SK-N-MC (cell line): Measurements from ENCODE around the gene ASTN2.

Experiments
- EZH2 ChIP-seq: fragments of 200-600 bp; sonication (generic); IDR thresholded peaks from one replicate; pipeline ENCODE4 v1.6.1; 2017; ENCODE audit warnings: antibody characterized with exemption
- POLR2AphosphoS5 ChIP-seq: IDR thresholded peaks from 2 replicates; pipeline ENCODE4 v1.6.1; 2012; ENCODE audit warnings: mild to moderate bottlenecking, low read depth, low read length, borderline replicate concordance

DNA sequence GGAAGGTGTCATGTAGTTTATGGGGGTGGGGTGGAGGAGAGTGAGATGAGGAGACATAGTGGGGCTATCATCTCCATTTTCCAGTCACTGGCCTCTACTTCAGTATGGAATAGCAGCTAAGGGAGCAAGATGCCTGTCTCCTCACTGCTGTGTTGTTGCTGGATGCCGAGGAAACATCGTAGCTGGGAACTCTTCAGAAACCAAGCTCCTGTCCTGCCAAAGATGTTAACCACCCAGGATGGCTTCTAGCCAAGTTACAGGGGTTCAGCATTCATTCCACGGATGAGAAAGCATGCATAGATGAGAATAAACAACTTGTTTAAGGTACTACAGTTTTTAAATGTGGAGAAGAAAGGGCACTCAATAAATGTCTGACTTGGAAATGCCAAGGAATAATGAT is 226.5 kb downstream of the ASTN2 start:
- TF ChIP-seq POLR2AphosphoS5: no peak
- TF ChIP-seq EZH2: no peak
